ENCODE results near the gene BACH2.

GRCh38 chr6:89999154-89999553 lies 297.5 kb downstream of the BACH2 start:
- TF ChIP-seq CTCF (IDR thresholded peaks at IDR 0.05): no peak
- no peak for TF ChIP-seq EP300 (IDR thresholded peaks at IDR 0.05)
- no peak for TF ChIP-seq POLR2A (IDR thresholded peaks at IDR 0.05)
- no peak for TF ChIP-seq POLR2AphosphoS5 (IDR thresholded peaks at IDR 0.05)
